ENCODE measurements around the gene AICDA. TPM values are rescaled to one million over a fixed set of nuclear protein-coding genes. Genes with fewer than 3 reads are reported as not detected.

Gene AICDA
- total RNA-seq, 1 experiment from 2014 or later: 0.13 TPM

- peak overlapping the region; percentile 16 for H3K27ac Mint-ChIP-seq
- peaks cover 31% of the 10 kb centered on the region for H3K36me3 Mint-ChIP-seq
- H3K9me3 Mint-ChIP-seq: peaks cover 34% of the 10 kb centered on the region
- H3K27me3 Mint-ChIP-seq (ENCODE audit: low read depth): peaks cover 4% of the 10 kb centered on the region; the same call in 1 of the 2 replicates
- TF ChIP-seq NFATC4 (CRISPR knock-in tag; IDR thresholded peaks at IDR 0.05): no peak
- TF ChIP-seq NFE2L1 (CRISPR knock-in tag; IDR thresholded peaks at IDR 0.05): no peak
- TF ChIP-seq MXD4 (CRISPR knock-in tag; IDR thresholded peaks at IDR 0.05; ENCODE audit: borderline replicate concordance): no peak
- TF ChIP-seq ZNF532 (CRISPR knock-in tag; IDR thresholded peaks at IDR 0.05; ENCODE audit: borderline replicate concordance): no peak
- peak; percentile 56 for ATAC-seq
- CTCF ChIA-PET: interaction anchor here (1.4 to 1.6 kb wide), 2 partner anchors 19 to 28 kb away, joined by 3 to 10 read pairs; no protein-coding TSS in a partner anchor
- H3K4me3 Mint-ChIP-seq: no peak overlapping the region
- H3K4me1 Mint-ChIP-seq: peaks cover 35% of the 10 kb centered on the region
- POLR2A ChIA-PET: no interaction called here
- DNase-seq (ENCODE audit: low spot score): no peak
Measured at GRCh38 chr12:8563356-8563755, 49.3 kb downstream of the AICDA start.

- POLR2A ChIA-PET: no interaction called here
- Mint-ChIP-seq H3K27me3 (ENCODE audit: low read depth) (peaks cover 3% of the 10 kb centered on the region; the same call in 1 of the 2 replicates), H3K27ac (no peak overlapping the region), H3K4me1 (peaks cover 35% of the 10 kb centered on the region), H3K9me3 (peaks cover 32% of the 10 kb centered on the region), H3K36me3 (peaks cover 28% of the 10 kb centered on the region), H3K4me3 (no peak overlapping the region)
- TF ChIP-seq ATF1 (CRISPR knock-in tag; IDR thresholded peaks at IDR 0.05): no peak
- TF ChIP-seq CTCF (IDR thresholded peaks at IDR 0.05): 0 out of 2 replicates have a peak, but pooled peaks have one; percentile 28
- ATAC-seq (peak; percentile 59; the same call in 1 of the 2 replicates), DNase-seq (ENCODE audit: low spot score) (peak; percentile 42)
- CTCF ChIA-PET: interaction anchor here (0.5 to 1.4 kb wide), 5 partner anchors 10 to 633 kb away, joined by 3 to 11 read pairs (median 4); no protein-coding TSS in a partner anchor
Measured at GRCh38 chr12:8562310-8562709, 50.3 kb downstream of the AICDA start.

- Mint-ChIP-seq H3K9me3 (peaks cover 24% of the 10 kb centered on the region), H3K27me3 (ENCODE audit: low read depth) (no peaks in the 10 kb centered on the region), H3K4me1 (peaks cover 38% of the 10 kb centered on the region), H3K4me3 (no peak overlapping the region), H3K27ac (no peak overlapping the region), H3K36me3 (peaks cover 21% of the 10 kb centered on the region)
- POLR2A ChIA-PET: no interaction called here
- no peak for ATAC-seq
- DNase-seq (ENCODE audit: low spot score): no peak
- CTCF ChIA-PET: interaction anchor here (1.1 kb wide), 1 partner anchor 17 kb away, joined by 3 read pairs; no protein-coding TSS in a partner anchor
- TF ChIP-seq NFATC4 (CRISPR knock-in tag; IDR thresholded peaks at IDR 0.05) (no peak), AR (CRISPR knock-in tag; IDR thresholded peaks at IDR 0.05) (no peak), JAZF1 (CRISPR knock-in tag; IDR thresholded peaks at IDR 0.05) (no peak), ATF2 (CRISPR knock-in tag; IDR thresholded peaks at IDR 0.05; ENCODE audit: borderline replicate concordance, low read depth) (no peak), ATF1 (CRISPR knock-in tag; IDR thresholded peaks at IDR 0.05) (no peak), ZNF425 (CRISPR knock-in tag; conservative IDR thresholded peaks at IDR 0.05) (no peak), ATF3 (CRISPR knock-in tag; conservative IDR thresholded peaks at IDR 0.05) (no peak), FOXK1 (CRISPR knock-in tag; IDR thresholded peaks at IDR 0.05) (no peak), KAT7 (CRISPR knock-in tag; IDR thresholded peaks at IDR 0.05; ENCODE audit: borderline replicate concordance) (no peak), PREB (CRISPR knock-in tag; IDR thresholded peaks at IDR 0.05; ENCODE audit: borderline replicate concordance) (no peak), E2F1 (CRISPR knock-in tag; IDR thresholded peaks at IDR 0.05) (no peak)
Measured at GRCh38 chr12:8561011-8561410, 51.6 kb downstream of the AICDA start.

All from WTC11 (cell line).